HG02981 (cell line): Measurements from ENCODE around the gene IL21R.

Source experiments
- ATAC-seq: cut with Tn5 transposase; IDR thresholded peaks from one replicate; pipeline ENCODE4 v1.9.1; 2021; ENCODE audit warnings: mild to moderate bottlenecking, moderate library complexity; ENCODE audit not compliant: unreplicated experiment

The IL21R gene

DNA sequence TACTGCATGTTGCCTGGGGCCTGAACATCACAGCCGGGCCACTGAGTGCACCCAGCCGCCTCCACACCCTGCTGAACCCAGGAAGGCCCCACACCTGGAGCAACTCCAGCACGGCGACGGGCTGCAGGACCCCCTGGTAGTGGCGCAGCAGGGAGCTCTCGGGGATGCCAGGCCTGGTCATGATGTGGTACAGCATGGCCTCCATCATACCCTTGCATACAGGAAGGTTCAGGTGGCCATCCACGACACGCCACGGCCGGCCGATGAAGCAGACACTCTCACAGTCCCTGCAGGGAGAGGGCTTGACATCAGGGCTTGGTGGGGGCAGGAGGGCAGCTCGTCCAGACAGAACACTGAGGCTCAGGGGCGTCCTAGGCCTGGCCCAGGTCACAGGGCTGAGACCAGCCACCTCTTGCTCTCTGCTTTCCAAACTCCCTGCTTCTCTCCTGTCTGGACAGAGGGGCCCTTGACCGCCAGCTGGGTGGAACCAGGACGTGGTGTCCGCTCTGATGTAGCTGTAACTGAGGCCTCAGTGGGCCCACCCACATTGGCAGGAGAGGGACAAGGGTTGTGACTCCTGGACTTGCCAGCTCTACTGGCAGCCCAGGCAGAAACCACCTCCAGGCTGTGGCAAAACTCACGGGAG lies 60.3 kb downstream of the IL21R start:
- no peak for ATAC-seq

- no peak for ATAC-seq
These were observed 61.1 kb downstream of the IL21R start for GRCh38 chr16:27462846-27463682.

GRCh38 chr16:27463741-27464591 lies 62.0 kb downstream of the IL21R start:
- no peak for ATAC-seq

GRCh38 chr16:27464626-27465482 lies 62.9 kb downstream of the IL21R start:
- no peak for ATAC-seq

DNA sequence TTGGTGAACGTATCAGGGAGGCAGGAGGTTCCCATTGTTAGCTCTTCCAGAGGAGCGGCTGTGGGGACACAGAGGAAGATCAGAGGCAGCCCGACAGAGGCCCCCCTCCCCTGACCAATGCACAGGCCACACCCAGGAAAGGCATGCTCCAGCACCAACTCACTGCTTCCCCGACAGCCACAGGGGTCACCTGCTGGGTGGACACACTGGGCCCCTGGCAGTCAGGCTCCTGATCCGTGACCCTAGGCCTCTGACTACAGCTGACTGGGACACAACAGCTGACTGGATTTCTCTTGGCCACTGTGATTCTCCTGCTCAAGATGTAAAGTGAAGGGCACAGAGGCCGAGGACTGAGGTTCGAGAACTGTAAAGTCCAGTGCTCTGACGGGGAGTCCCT lies 63.5 kb downstream of the IL21R start:
- no peak for ATAC-seq

DNA sequence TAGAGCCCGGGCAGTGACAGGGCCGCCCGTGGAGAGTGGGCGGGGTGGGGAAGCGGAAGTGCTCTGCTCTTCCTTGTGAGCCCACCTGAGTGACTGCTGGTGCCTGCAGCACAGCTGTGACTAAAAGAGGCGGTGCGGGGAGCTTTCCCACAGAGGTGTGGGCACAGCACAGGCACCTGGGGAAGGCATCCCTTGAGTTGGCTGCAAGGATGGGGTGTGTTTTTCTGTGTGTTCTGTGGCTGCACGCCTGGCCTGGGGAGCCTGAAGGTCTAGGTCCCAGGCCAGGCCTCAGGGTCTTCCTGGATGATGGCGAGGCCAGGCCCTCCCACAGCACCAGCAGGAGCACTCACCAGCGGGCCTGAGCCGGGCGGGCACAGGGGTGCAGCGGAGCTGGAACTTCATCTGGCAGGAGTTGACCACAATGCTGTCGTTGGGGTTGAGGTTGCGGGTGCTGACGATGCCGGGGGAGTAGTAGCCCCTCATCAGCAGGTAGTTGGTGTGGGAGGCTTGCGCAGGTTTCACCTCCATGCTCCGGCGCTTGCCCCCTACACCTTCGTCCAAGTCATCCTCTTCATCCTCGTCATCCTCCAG lies 67.1 kb downstream of the IL21R start:
- no peak for ATAC-seq

GRCh38 chr16:27470567-27471431 lies 68.8 kb downstream of the IL21R start:
- ATAC-seq, result no peak

DNA sequence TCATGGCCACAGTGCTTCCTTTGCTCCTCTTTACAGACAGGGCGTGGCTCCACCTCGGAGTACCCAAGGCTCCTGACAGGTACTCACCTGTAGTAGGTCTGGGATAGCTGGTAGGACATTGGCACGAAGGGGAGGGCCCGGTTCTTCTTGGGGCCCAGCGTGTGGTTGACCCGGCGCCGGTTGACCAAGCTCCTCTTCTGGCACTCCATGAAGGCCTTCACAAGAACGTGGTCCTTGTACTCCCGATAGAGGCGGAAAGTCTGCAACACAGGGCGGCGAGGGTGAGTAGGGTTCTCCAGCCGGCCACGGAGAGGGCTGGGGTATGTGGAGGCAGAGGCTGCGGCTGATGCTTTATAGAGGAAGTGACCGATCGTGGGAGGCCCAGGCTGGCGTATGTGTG lies 69.7 kb downstream of the IL21R start:
- no peak for ATAC-seq

DNA sequence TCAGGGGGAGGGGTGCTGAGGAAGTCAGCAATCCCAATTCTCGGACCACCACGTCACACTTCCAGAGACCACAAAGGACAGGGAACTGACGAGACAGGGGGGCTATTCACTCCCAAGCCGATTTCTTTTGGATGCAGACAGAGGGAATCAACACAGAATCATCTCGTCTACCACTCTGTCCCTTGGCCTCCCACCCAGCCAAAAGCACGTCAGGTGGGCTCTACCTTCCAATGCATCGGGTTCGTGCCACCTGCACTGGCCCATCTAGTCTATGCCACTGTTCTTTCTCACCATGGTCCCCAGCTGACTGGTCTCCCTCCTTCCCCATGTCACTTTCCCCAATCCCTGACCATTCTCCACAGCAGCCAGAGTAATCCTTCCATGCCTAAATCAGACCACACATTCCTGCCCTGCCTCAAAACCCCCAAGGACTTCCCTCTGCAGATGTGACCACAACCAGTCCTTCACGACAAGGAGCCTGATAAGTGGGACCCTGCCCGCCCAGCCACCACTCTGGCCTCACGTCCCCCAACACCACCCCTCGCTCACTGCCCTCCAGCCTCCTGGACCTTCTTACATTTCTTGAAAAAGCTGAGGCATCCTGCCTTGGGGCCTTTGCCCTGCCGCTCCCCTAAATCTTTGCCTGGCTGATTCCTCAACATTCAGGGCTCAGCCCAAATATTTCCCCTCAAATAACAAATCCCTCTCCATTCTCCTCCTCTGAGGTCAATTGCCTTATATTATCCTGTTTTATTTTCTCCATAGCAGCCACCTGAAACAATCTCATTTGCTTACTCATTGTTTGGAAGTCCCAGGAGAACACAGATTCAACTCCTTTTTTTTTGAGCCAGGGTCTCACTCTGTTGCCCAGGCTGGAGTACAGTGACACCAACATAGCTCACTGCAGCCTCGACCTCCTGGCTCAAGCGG lies 70.4 kb downstream of the IL21R start:
- no peak for ATAC-seq

DNA sequence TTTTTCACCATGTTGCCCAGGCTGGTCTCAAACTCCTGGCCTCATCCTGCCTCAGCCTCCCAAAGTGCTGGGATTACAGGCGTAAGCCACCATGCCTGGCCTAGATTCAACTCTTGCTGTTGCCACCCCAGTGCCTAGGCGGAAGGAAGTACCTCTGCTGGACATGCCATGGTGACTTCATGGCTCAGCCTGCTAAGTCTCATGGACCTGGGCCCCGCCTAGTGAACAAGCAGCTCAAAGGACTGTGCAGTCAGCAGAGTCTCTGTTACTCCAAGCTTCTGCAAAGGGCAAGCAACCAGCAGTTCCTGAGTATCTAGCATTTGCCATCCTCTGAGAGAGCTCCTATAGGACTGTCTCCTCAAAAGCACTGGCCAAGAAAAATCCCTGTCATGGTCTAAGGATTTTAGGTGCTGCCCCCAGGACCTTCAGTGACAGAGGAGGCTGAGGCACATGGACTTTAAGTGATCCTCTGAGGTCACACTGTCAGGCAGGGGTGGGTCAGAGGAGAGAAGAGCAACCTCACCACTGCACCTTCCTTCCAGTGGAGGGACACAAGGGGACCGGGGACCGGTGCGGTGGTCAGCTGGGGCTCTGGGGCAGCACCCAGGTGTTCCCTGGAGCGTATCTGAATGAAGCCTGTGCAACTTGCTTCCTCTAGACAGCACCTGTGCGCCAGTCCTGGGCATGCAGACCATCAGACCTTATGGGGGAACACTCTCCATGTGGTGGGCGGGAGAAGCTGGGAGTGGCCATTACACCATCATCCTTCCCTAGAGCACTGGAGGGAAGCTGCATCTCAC lies 71.3 kb downstream of the IL21R start:
- no peak for ATAC-seq

DNA sequence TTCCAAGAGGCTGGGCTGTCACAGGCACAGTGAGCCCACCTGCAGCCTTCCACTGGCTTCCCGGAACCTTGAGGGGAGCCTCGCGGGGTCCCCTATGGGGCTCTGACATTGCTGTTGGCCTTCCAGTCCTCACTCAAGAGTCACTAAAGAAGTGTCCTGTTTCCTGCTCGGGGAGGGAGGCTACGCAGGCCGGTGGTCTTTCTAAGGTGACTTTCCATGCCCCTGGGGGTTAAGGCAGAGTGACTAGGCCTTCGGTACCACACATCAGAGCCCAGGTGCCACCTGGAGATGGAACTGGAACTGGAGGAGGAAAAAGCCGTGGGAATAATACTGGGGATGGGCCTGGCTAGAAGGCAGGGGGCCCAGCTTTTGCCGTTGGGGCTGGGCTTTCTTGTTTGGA lies 72.1 kb downstream of the IL21R start:
- ATAC-seq, result no peak

DNA sequence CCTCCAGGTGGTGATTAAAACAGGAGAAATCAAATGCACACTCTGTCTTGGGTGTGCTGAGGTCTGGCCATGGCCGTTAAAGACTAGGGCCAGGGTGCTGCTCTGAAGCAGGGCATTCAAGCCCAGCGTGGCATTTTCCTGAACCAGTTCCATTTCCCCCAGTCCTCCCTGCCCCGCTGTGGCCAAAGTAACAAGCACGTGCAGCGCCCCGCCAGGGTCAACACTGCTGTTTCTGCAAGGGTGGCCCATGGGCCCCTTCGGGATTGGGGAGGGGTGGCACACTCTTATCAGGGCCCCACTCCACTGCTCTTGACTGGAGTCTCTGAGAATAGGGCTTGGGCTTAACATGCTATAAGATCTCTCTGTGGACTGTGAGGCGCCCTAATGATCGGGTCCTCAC lies 72.9 kb downstream of the IL21R start:
- ATAC-seq, result no peak

DNA sequence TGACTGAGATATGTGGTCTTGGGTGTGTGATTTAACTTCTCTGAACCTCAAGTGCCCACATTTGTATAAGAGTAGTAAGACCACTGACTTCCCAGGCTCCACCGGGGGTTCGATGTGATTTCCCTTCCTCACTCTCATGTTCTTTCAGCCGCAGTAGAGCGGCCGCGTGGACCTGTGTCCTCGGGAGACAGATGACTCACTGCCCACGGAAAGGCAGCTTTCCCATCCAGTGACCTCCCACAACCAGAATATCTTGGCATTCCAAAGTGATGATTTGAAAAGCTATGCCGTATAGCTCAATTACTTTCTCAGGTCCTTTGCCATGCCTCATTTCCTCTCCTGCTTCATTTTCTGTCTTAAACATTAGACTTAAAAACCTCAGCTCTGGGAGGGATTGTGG lies 73.6 kb downstream of the IL21R start:
- no peak for ATAC-seq

DNA sequence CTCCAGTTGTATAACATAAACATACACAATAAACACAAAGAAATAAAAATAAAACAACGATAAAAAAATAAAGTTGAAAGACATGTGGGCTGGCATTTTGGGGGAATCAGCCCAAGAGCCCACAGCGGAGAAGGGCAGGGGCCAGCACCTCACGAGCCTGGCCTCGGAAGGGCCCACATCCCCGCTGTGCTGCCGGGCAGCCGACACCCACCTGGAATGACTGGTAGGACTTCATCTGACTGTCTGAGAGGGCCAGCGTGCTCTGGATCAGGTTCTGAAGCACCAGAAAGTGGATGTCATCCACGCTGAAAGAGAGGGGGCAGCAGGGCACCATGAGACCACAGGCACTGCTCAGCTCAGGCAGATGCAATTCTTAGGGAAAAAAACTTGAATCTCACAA lies 74.3 kb downstream of the IL21R start:
- ATAC-seq, result no peak

- no peak for ATAC-seq
These were observed 78.8 kb downstream of the IL21R start for GRCh38 chr16:27480761-27481160.

GRCh38 chr16:27481282-27481934 lies 79.4 kb downstream of the IL21R start:
- no peak for ATAC-seq
